Keratinocyte (primary cell): Measurements from ENCODE around the gene DNTTIP2.

Source experiments
- CTCF ChIP-seq, 3 experiments: IDR thresholded peaks in 1 of 3; conservative IDR thresholded peaks in 1 of 3; optimal IDR thresholded peaks in 1 of 3; 2 replicates in 2 of 3; 3 replicates in 1 of 3; pipeline versions ENCODE3 to v1.5.1; 2011; ENCODE audit warnings: low read length in 3 of 3, mild to moderate bottlenecking in 3 of 3, moderate library complexity in 2 of 3, control low read depth in 1 of 3, inconsistent platforms in 1 of 3; ENCODE audit not compliant: insufficient read depth in 2 of 3; ENCODE audit errors: extremely low read depth in 1 of 3
- EZH2 ChIP-seq: IDR thresholded peaks from one replicate; pipeline ENCODE4 v1.6.1; 2012; ENCODE audit warnings: inconsistent platforms, mild to moderate bottlenecking, low read length, moderate library complexity

- TF ChIP-seq CTCF (optimal IDR thresholded peaks at IDR 0.05 in 1 of 3, IDR thresholded peaks at IDR 0.05 in 1 of 3, conservative IDR thresholded peaks at IDR 0.05 in 1 of 3; ENCODE audit: extremely low read depth in 1 of 3, insufficient read depth in 2 of 3, low read length in 3 of 3) (no peak), EZH2 (no peak)
These were observed 46.2 kb upstream of the DNTTIP2 start for GRCh38 chr1:93925206-93925605.
